ENCODE data around the gene INO80E.

- TF ChIP-seq CTCF (conservative IDR thresholded peaks at IDR 0.05 in 1 of 2, IDR thresholded peaks at IDR 0.05 in 1 of 2; ENCODE audit: extremely low read depth in 1 of 2, insufficient read depth in 1 of 2, low read depth in 1 of 2, low read length in 2 of 2) (no peak), EZH2 (IDR thresholded peaks at IDR 0.05; ENCODE audit: borderline replicate concordance, low read length) (no peak)
Observed at GRCh38 chr16:30027588-30028437, 31.8 kb downstream of the INO80E start.

All from mammary epithelial cell (primary cell).